ENCODE results near the gene PURB. TPM values are rescaled to one million over a fixed set of nuclear protein-coding genes. Genes with fewer than 3 reads are reported as not detected.
"Not testable (repeated sequence)": the region's sequence is repeated elsewhere in the genome, so short reads cannot be mapped to it uniquely, and the experiment has no call there.

PURB gene
- polyA plus RNA-seq, 1 of the 3 experiments (the other 2 are of a cell fraction), result 4.8 TPM

GRCh38 chr7:44935016-44935415, 49.7 kb upstream of the PURB start:
- no peaks in the 10 kb centered on the region for H3K36me3 ChIP-seq (replicated peaks in 1 of 2; ENCODE audit: control insufficient read depth in 1 of 2, insufficient read depth in 2 of 2, low read length in 1 of 2)
- DNase-seq, result no peak
- H3K9me2 ChIP-seq, result no peaks in the 10 kb centered on the region
- H2AFZ ChIP-seq (ENCODE audit: low read depth), result no peak overlapping the region
- H3K27ac ChIP-seq (ENCODE audit: low read depth in 2 of 2, low read length in 1 of 2), result no peak overlapping the region
- POLR2A ChIA-PET, result no interaction called here
- TF ChIP-seq POLR2AphosphoS5 (IDR thresholded peaks at IDR 0.05; ENCODE audit: low read depth, low read length) (no peak), RCOR1 (IDR thresholded peaks at IDR 0.05; ENCODE audit: low read length) (no peak), EZH2phosphoT487 (IDR thresholded peaks at IDR 0.05; ENCODE audit: borderline replicate concordance, low read depth) (no peak), REST (IDR thresholded peaks at IDR 0.05; ENCODE audit: low read depth, low read length) (no peak), RAD21 (IDR thresholded peaks at IDR 0.05; ENCODE audit: low read length) (no peak), ZBTB33 (IDR thresholded peaks at IDR 0.05; ENCODE audit: borderline replicate concordance, low read depth) (no peak), RFX5 (IDR thresholded peaks at IDR 0.05; ENCODE audit: low read length) (no peak), USF2 (IDR thresholded peaks at IDR 0.05; ENCODE audit: borderline replicate concordance, low read depth, low read length) (no peak), TCF12 (IDR thresholded peaks at IDR 0.05) (no peak), CHD2 (IDR thresholded peaks at IDR 0.05; ENCODE audit: low read length, partially characterized antibody) (no peak), NFIC (IDR thresholded peaks at IDR 0.05; ENCODE audit: borderline replicate concordance) (no peak), TAF1 (IDR thresholded peaks at IDR 0.05; ENCODE audit: borderline replicate concordance, low read depth, low read length) (no peak), JUND (IDR thresholded peaks at IDR 0.05) (no peak), SMC3 (IDR thresholded peaks at IDR 0.05; ENCODE audit: low read depth, low read length) (no peak), MAX (IDR thresholded peaks at IDR 0.05; ENCODE audit: low read depth) (no peak), ELF1 (IDR thresholded peaks at IDR 0.05) (no peak), FOSL2 (IDR thresholded peaks at IDR 0.05; ENCODE audit: borderline replicate concordance, low read depth) (no peak), CTCF (IDR thresholded peaks at IDR 0.05) (no peak), TEAD4 (IDR thresholded peaks at IDR 0.05; ENCODE audit: borderline replicate concordance, insufficient read depth) (no peak), USF1 (IDR thresholded peaks at IDR 0.05; ENCODE audit: borderline replicate concordance, low read depth) (no peak)
- H4K20me1 ChIP-seq (ENCODE audit: insufficient read depth), result no peaks in the 10 kb centered on the region
- H3K9me3 ChIP-seq, result no peaks in the 10 kb centered on the region
- H3K79me2 ChIP-seq (ENCODE audit: insufficient read depth), result no peaks in the 10 kb centered on the region
- H3K4me2 ChIP-seq, result no peak overlapping the region
- WGBS (ENCODE audit: low lambda C conversion rate), result 44% methylated on average over 1 of the region's 1 CpG
- no peak overlapping the region for H3K9ac ChIP-seq
- CTCF ChIA-PET, result interaction anchor here (0.6 to 3.8 kb wide), 2 partner anchors 12 to 81 kb away, joined by 3 to 19 read pairs; no protein-coding TSS in a partner anchor
- H3K4me3 ChIP-seq (ENCODE audit: low read depth in 2 of 2, low read length in 1 of 2), result no peak overlapping the region
- no peaks in the 10 kb centered on the region for H3K4me1 ChIP-seq (ENCODE audit: control insufficient read depth in 1 of 2, insufficient read depth in 2 of 2, low read depth in 1 of 2, low read length in 1 of 2)
- peaks cover 15% of the 10 kb centered on the region; the same call in 1 of the 2 replicates for H3K27me3 ChIP-seq (ENCODE audit: insufficient read depth)
- H3F3A ChIP-seq (replicated peaks; ENCODE audit: insufficient read depth), result no peaks in the 10 kb centered on the region

GRCh38 chr7:44934510-44934909, 49.2 kb upstream of the PURB start:
- H3K4me1 ChIP-seq (ENCODE audit: control insufficient read depth in 1 of 2, insufficient read depth in 2 of 2, low read depth in 1 of 2, low read length in 1 of 2); H4K20me1 ChIP-seq (ENCODE audit: insufficient read depth); DNase-seq; H2AFZ ChIP-seq (ENCODE audit: low read depth); H3K9me2 ChIP-seq; H3K36me3 ChIP-seq (replicated peaks in 1 of 2; ENCODE audit: control insufficient read depth in 1 of 2, insufficient read depth in 2 of 2, low read length in 1 of 2); H3K79me2 ChIP-seq (ENCODE audit: insufficient read depth); H3K4me3 ChIP-seq (ENCODE audit: low read depth in 2 of 2, low read length in 1 of 2); H3K27ac ChIP-seq (ENCODE audit: low read depth in 2 of 2, low read length in 1 of 2); H3K4me2 ChIP-seq; H3K9ac ChIP-seq; POLR2A ChIA-PET; H3F3A ChIP-seq (replicated peaks; ENCODE audit: insufficient read depth); H3K9me3 ChIP-seq: not testable (repeated sequence)
- H3K27me3 ChIP-seq (ENCODE audit: insufficient read depth), result peaks cover 12% of the 10 kb centered on the region; the same call in 1 of the 2 replicates
- CTCF ChIA-PET, result interaction anchor here (0.6 to 3.8 kb wide), 2 partner anchors 12 to 81 kb away, joined by 3 to 19 read pairs; no protein-coding TSS in a partner anchor
- 59% methylated on average over 5 of the region's 5 CpGs for WGBS (ENCODE audit: low lambda C conversion rate)

Measured in SK-N-SH (cell line).